Measurements from ENCODE around the gene CDK5.

- TF ChIP-seq ZNF778 (CRISPR knock-in tag; IDR thresholded peaks at IDR 0.05) (no peak), EP300 (IDR thresholded peaks at IDR 0.05; ENCODE audit: low read length) (no peak)
Observed at GRCh38 chr7:151040616-151041375, 16.9 kb downstream of the CDK5 start.

Data from K562 (cell line).